ENCODE results near the gene TPO.

Gene TPO

GRCh38 chr2:1494257-1494656 is 81.0 kb downstream of the TPO start:
- Mint-ChIP-seq H3K27ac (ENCODE audit: low read depth) (no peak overlapping the region), H3K9me3 (peaks cover 3% of the 10 kb centered on the region), H3K27me3 (no peaks in the 10 kb centered on the region), H3K4me1 (no peaks in the 10 kb centered on the region), H3K36me3 (ENCODE audit: insufficient read depth) (no peaks in the 10 kb centered on the region), H3K4me3 (no peak overlapping the region)
- ATAC-seq (replicated peaks; ENCODE audit: extremely low read depth, poor library complexity, severe bottlenecking) (no peak), DNase-seq (ENCODE audit: low spot score in 2 of 2) (no peak)

- ATAC-seq (replicated peaks; ENCODE audit: extremely low read depth, poor library complexity, severe bottlenecking) (no peak), DNase-seq (ENCODE audit: low spot score in 2 of 2) (no peak)
- no peaks in the 10 kb centered on the region for H3K36me3 Mint-ChIP-seq (ENCODE audit: insufficient read depth)
- H3K27me3 Mint-ChIP-seq: no peaks in the 10 kb centered on the region
- no peak overlapping the region for H3K4me3 Mint-ChIP-seq
- H3K9me3 Mint-ChIP-seq: no peaks in the 10 kb centered on the region
- H3K4me1 Mint-ChIP-seq: no peaks in the 10 kb centered on the region
- no peak overlapping the region for H3K27ac Mint-ChIP-seq (ENCODE audit: low read depth)
Measured at GRCh38 chr2:1494906-1495305, 81.6 kb downstream of the TPO start.

- DNase-seq (ENCODE audit: low spot score in 2 of 2): no peak
- ATAC-seq (replicated peaks; ENCODE audit: extremely low read depth, poor library complexity, severe bottlenecking): no peak
- no peak overlapping the region for H3K27ac Mint-ChIP-seq (ENCODE audit: low read depth)
Measured at GRCh38 chr2:1495676-1496358, 82.6 kb downstream of the TPO start.

GRCh38 chr2:1496359-1496821 is 83.1 kb downstream of the TPO start:
- ATAC-seq (replicated peaks; ENCODE audit: extremely low read depth, poor library complexity, severe bottlenecking): no peak
- no peak overlapping the region for H3K27ac Mint-ChIP-seq (ENCODE audit: low read depth)
- H3K36me3 Mint-ChIP-seq (ENCODE audit: insufficient read depth): no peaks in the 10 kb centered on the region
- H3K4me1 Mint-ChIP-seq: no peaks in the 10 kb centered on the region
- H3K4me3 Mint-ChIP-seq: no peak overlapping the region
- DNase-seq (ENCODE audit: low spot score in 2 of 2): no peak
- no peaks in the 10 kb centered on the region for H3K9me3 Mint-ChIP-seq
- no peaks in the 10 kb centered on the region for H3K27me3 Mint-ChIP-seq

More at GRCh38 chr2:1495676-1496358, 82.6 kb downstream of the TPO start:
- H3K4me1 Mint-ChIP-seq: no peaks in the 10 kb centered on the region
- H3K36me3 Mint-ChIP-seq (ENCODE audit: insufficient read depth): no peaks in the 10 kb centered on the region
- no peaks in the 10 kb centered on the region for H3K9me3 Mint-ChIP-seq
- H3K27me3 Mint-ChIP-seq: no peaks in the 10 kb centered on the region
- H3K4me3 Mint-ChIP-seq: no peak overlapping the region

GRCh38 chr2:1497122-1497611 is 83.9 kb downstream of the TPO start:
- no peaks in the 10 kb centered on the region for H3K9me3 Mint-ChIP-seq
- no peaks in the 10 kb centered on the region for H3K36me3 Mint-ChIP-seq (ENCODE audit: insufficient read depth)
- no peak overlapping the region for H3K4me3 Mint-ChIP-seq
- DNase-seq (ENCODE audit: low spot score in 2 of 2): no peak
- no peaks in the 10 kb centered on the region for H3K27me3 Mint-ChIP-seq
- ATAC-seq (replicated peaks; ENCODE audit: extremely low read depth, poor library complexity, severe bottlenecking): no peak
- no peaks in the 10 kb centered on the region for H3K4me1 Mint-ChIP-seq
- H3K27ac Mint-ChIP-seq (ENCODE audit: low read depth): no peak overlapping the region

- no peak for ATAC-seq (replicated peaks; ENCODE audit: extremely low read depth, poor library complexity, severe bottlenecking)
- Mint-ChIP-seq H3K4me1 (no peaks in the 10 kb centered on the region), H3K4me3 (no peak overlapping the region), H3K27me3 (no peaks in the 10 kb centered on the region), H3K36me3 (ENCODE audit: insufficient read depth) (no peaks in the 10 kb centered on the region), H3K27ac (ENCODE audit: low read depth) (no peak overlapping the region), H3K9me3 (no peaks in the 10 kb centered on the region)
- no peak for DNase-seq (ENCODE audit: low spot score in 2 of 2)
Measured at GRCh38 chr2:1498176-1498575, 84.9 kb downstream of the TPO start.

- Mint-ChIP-seq H3K4me1 (no peaks in the 10 kb centered on the region), H3K27ac (ENCODE audit: low read depth) (no peak overlapping the region), H3K27me3 (no peaks in the 10 kb centered on the region), H3K4me3 (no peak overlapping the region), H3K36me3 (ENCODE audit: insufficient read depth) (no peaks in the 10 kb centered on the region), H3K9me3 (no peaks in the 10 kb centered on the region)
- no peak for DNase-seq (ENCODE audit: low spot score in 2 of 2)
- ATAC-seq (replicated peaks; ENCODE audit: extremely low read depth, poor library complexity, severe bottlenecking): no peak
Measured at GRCh38 chr2:1499033-1499795, 86.0 kb downstream of the TPO start.

- no peak overlapping the region for H3K27ac Mint-ChIP-seq (ENCODE audit: low read depth)
- no peak overlapping the region for H3K4me3 Mint-ChIP-seq
- DNase-seq (ENCODE audit: low spot score in 2 of 2) (no peak), ATAC-seq (replicated peaks; ENCODE audit: extremely low read depth, poor library complexity, severe bottlenecking) (no peak)
- no peaks in the 10 kb centered on the region for H3K4me1 Mint-ChIP-seq
- no peaks in the 10 kb centered on the region for H3K36me3 Mint-ChIP-seq (ENCODE audit: insufficient read depth)
- H3K9me3 Mint-ChIP-seq: no peaks in the 10 kb centered on the region
- H3K27me3 Mint-ChIP-seq: no peaks in the 10 kb centered on the region
Measured at GRCh38 chr2:1501038-1501851, 88.0 kb downstream of the TPO start.

- Mint-ChIP-seq H3K27ac (ENCODE audit: low read depth) (no peak overlapping the region), H3K4me1 (no peaks in the 10 kb centered on the region), H3K9me3 (no peaks in the 10 kb centered on the region), H3K36me3 (ENCODE audit: insufficient read depth) (no peaks in the 10 kb centered on the region), H3K27me3 (no peaks in the 10 kb centered on the region), H3K4me3 (no peak overlapping the region)
- no peak for ATAC-seq (replicated peaks; ENCODE audit: extremely low read depth, poor library complexity, severe bottlenecking)
- DNase-seq (ENCODE audit: low spot score in 2 of 2): no peak
Measured at GRCh38 chr2:1501991-1502390, 88.7 kb downstream of the TPO start.

GRCh38 chr2:1502891-1503304 is 89.6 kb downstream of the TPO start:
- no peak for ATAC-seq (replicated peaks; ENCODE audit: extremely low read depth, poor library complexity, severe bottlenecking)
- H3K4me1 Mint-ChIP-seq: no peaks in the 10 kb centered on the region
- no peaks in the 10 kb centered on the region for H3K9me3 Mint-ChIP-seq
- no peaks in the 10 kb centered on the region for H3K36me3 Mint-ChIP-seq (ENCODE audit: insufficient read depth)
- H3K27ac Mint-ChIP-seq (ENCODE audit: low read depth): no peak overlapping the region
- H3K27me3 Mint-ChIP-seq: no peaks in the 10 kb centered on the region
- DNase-seq (ENCODE audit: low spot score in 2 of 2): no peak
- no peak overlapping the region for H3K4me3 Mint-ChIP-seq

- Mint-ChIP-seq H3K36me3 (ENCODE audit: insufficient read depth) (no peaks in the 10 kb centered on the region), H3K27ac (ENCODE audit: low read depth) (no peak overlapping the region), H3K27me3 (no peaks in the 10 kb centered on the region), H3K4me1 (no peaks in the 10 kb centered on the region), H3K4me3 (no peak overlapping the region), H3K9me3 (no peaks in the 10 kb centered on the region)
- ATAC-seq (replicated peaks; ENCODE audit: extremely low read depth, poor library complexity, severe bottlenecking) (no peak), DNase-seq (ENCODE audit: low spot score in 2 of 2) (no peak)
Measured at GRCh38 chr2:1503471-1504310, 90.4 kb downstream of the TPO start.

GRCh38 chr2:1504311-1504750 is 91.1 kb downstream of the TPO start:
- Mint-ChIP-seq H3K27ac (ENCODE audit: low read depth) (no peak overlapping the region), H3K4me1 (peaks cover 6% of the 10 kb centered on the region), H3K27me3 (no peaks in the 10 kb centered on the region), H3K9me3 (no peaks in the 10 kb centered on the region), H3K36me3 (ENCODE audit: insufficient read depth) (no peaks in the 10 kb centered on the region), H3K4me3 (no peak overlapping the region)
- DNase-seq (ENCODE audit: low spot score in 2 of 2): no peak
- ATAC-seq (replicated peaks; ENCODE audit: extremely low read depth, poor library complexity, severe bottlenecking): no peak

All from central memory CD8-positive, alpha-beta T cell (primary cell).